HTR-8/SVneo (cell line): Measurements from ENCODE around the gene EPB41L4A.
"Not testable (repeated sequence)": the region's sequence is repeated elsewhere in the genome, so short reads cannot be mapped to it uniquely, and the experiment has no call there.

ENCODE experiments used
- DNase-seq: peaks from one replicate; pipeline ENCODE4 v3.0.0; 2011; ENCODE audit warnings: low spot score, mixed read lengths; ENCODE audit not compliant: insufficient read length
- FAIRE-seq: peaks from 2 replicates; lab custom pipeline; 2011; peaks lifted over from hg19 to GRCh38; lab: Jason Lieb, UNC

EPB41L4A gene

GRCh38 chr5:112407240-112407639, 11.8 kb downstream of the EPB41L4A start:
- FAIRE-seq, result no peak
- no peak for DNase-seq

- FAIRE-seq, result no peak
These were observed 16.0 kb downstream of the EPB41L4A start for GRCh38 chr5:112403069-112403468.

GRCh38 chr5:112401924-112402323, 17.2 kb downstream of the EPB41L4A start:
- no peak for DNase-seq
- no peak for FAIRE-seq

More at GRCh38 chr5:112403069-112403468, 16.0 kb downstream of the EPB41L4A start:
- no peak for DNase-seq

GRCh38 chr5:112397690-112398089, 21.4 kb downstream of the EPB41L4A start:
- FAIRE-seq (no peak), DNase-seq (no peak)

GRCh38 chr5:112396430-112396829, 22.6 kb downstream of the EPB41L4A start:
- FAIRE-seq (no peak), DNase-seq (no peak)

- DNase-seq, FAIRE-seq: not testable (repeated sequence)
These were observed 23.8 kb downstream of the EPB41L4A start for GRCh38 chr5:112395299-112395698.

- DNase-seq (no peak), FAIRE-seq (no peak)
These were observed 28.8 kb downstream of the EPB41L4A start for GRCh38 chr5:112390327-112390726.

- no peak for DNase-seq
- no peak for FAIRE-seq
These were observed 30.3 kb downstream of the EPB41L4A start for GRCh38 chr5:112388739-112389138.

GRCh38 chr5:112388074-112388473, 31.0 kb downstream of the EPB41L4A start:
- DNase-seq (no peak), FAIRE-seq (no peak)

GRCh38 chr5:112386766-112387165, 32.3 kb downstream of the EPB41L4A start:
- FAIRE-seq (no peak), DNase-seq (no peak)

- FAIRE-seq, result no peak
These were observed 33.1 kb downstream of the EPB41L4A start for GRCh38 chr5:112385969-112386368.

GRCh38 chr5:112385566-112385965, 33.5 kb downstream of the EPB41L4A start:
- DNase-seq (no peak), FAIRE-seq (no peak)

More at GRCh38 chr5:112385969-112386368, 33.1 kb downstream of the EPB41L4A start:
- DNase-seq, result no peak

GRCh38 chr5:112384523-112384922, 34.6 kb downstream of the EPB41L4A start:
- DNase-seq (no peak), FAIRE-seq (no peak)

GRCh38 chr5:112382886-112383285, 36.2 kb downstream of the EPB41L4A start:
- FAIRE-seq, result no peak

GRCh38 chr5:112381521-112381920, 37.6 kb downstream of the EPB41L4A start:
- FAIRE-seq, result no peak
- no peak for DNase-seq

More at GRCh38 chr5:112382886-112383285, 36.2 kb downstream of the EPB41L4A start:
- no peak for DNase-seq

- DNase-seq (no peak), FAIRE-seq (no peak)
These were observed 39.3 kb downstream of the EPB41L4A start for GRCh38 chr5:112379542-112380325.

GRCh38 chr5:112374818-112375217, 44.3 kb downstream of the EPB41L4A start:
- DNase-seq, result no peak
- no peak for FAIRE-seq

GRCh38 chr5:112374356-112374755, 44.7 kb downstream of the EPB41L4A start:
- FAIRE-seq (no peak), DNase-seq (no peak)

- DNase-seq, result no peak
- FAIRE-seq, result no peak
These were observed 45.2 kb downstream of the EPB41L4A start for GRCh38 chr5:112373885-112374284.

GRCh38 chr5:112372543-112372942, 46.5 kb downstream of the EPB41L4A start:
- DNase-seq, result no peak
- FAIRE-seq, result no peak

- FAIRE-seq (no peak), DNase-seq (no peak)
These were observed 48.0 kb downstream of the EPB41L4A start for GRCh38 chr5:112371067-112371466.

- no peak for DNase-seq
- FAIRE-seq, result no peak
These were observed 51.7 kb downstream of the EPB41L4A start for GRCh38 chr5:112367400-112367799.
